HepG2 (cell line): ENCODE results near the gene GMEB1. TPM values are rescaled to one million over a fixed set of nuclear protein-coding genes. Genes with fewer than 3 reads are reported as not detected.

Experiments
- ATAC-seq: fragments of 200-7000 bp; cut with Tn5 transposase; 3 replicates; pipeline ENCODE4 v1.9.1; 2020; ENCODE audit warnings: mild to moderate bottlenecking, moderate library complexity
- BruUV-seq: library from RNA; stranded (reverse); fragments of 400-500 nt; replicated peaks from 2 replicates; lab custom pipeline; 2021; lab: Mats Ljungman, UMichigan
- CTCF ChIA-PET: fragments of 300-600 bp; formaldehyde crosslinking; extraction: SDS; loops from one replicate; lab custom pipeline; 2021; ENCODE audit warnings: low total read pairs, inconsistent platforms, low intra/inter-chr PET ratio; lab: Yijun Ruan, JAX
- POLR2A ChIA-PET: fragments of 350-600 bp; sonication (Branson Sonifier 250); formaldehyde crosslinking; loops from one replicate; lab custom pipeline; 2020; ENCODE audit warnings: antibody characterized with exemption, inconsistent platforms; lab: Yijun Ruan, JAX
- DNase-seq: peaks from one replicate; pipeline ENCODE4 v3.0.0-alpha.2; 2015; ENCODE audit warnings: low spot score
- FAIRE-seq: peaks from 3 replicates; lab custom pipeline; 2011; peaks lifted over from hg19 to GRCh38; lab: Jason Lieb, UNC
- H2AFZ ChIP-seq: one replicate; pipeline ENCODE4 v1.6.1; 2011; ENCODE audit warnings: low read length, inconsistent platforms
- H3K27ac ChIP-seq: fragments of 300-600 bp; 3 replicates; pipeline ENCODE4 v1.8.0; 2011; ENCODE audit warnings: mixed run types, mild to moderate bottlenecking, mixed read lengths, low read length, inconsistent platforms; ENCODE audit not compliant: insufficient read depth; ENCODE audit errors: extremely low read length
- H3K27me3 ChIP-seq, 2 experiments: fragments of 200-600 bp in 1 of 2; 2 replicates in 1 of 2; 3 replicates in 1 of 2; pipeline versions ENCODE4 v1.6.0 to v1.8.0; 2011; ENCODE audit warnings: low read length in 2 of 2, mild to moderate bottlenecking in 2 of 2, moderate library complexity in 2 of 2, inconsistent platforms in 1 of 2; ENCODE audit not compliant: insufficient read depth in 2 of 2, control insufficient read depth in 1 of 2
- H3K36me3 ChIP-seq, 2 experiments: fragments of 200-600 bp in 1 of 2; replicated peaks in 1 of 2; 2 replicates in 1 of 2; 3 replicates in 1 of 2; pipeline versions ENCODE4 v1.5.1 to v1.8.0; 2011; ENCODE audit warnings: low read length in 2 of 2, inconsistent platforms in 1 of 2; ENCODE audit not compliant: insufficient read depth in 2 of 2, control insufficient read depth in 1 of 2
- H3K4me1 ChIP-seq: 2 replicates; pipeline ENCODE4 v1.5.1; 2012; ENCODE audit warnings: low read length, inconsistent platforms; ENCODE audit not compliant: insufficient read depth
- H3K4me2 ChIP-seq: 2 replicates; pipeline ENCODE4 v1.6.0; 2011; ENCODE audit warnings: low read depth, low read length, inconsistent platforms
- H3K4me3 ChIP-seq, 3 experiments: fragments of 200-600 bp in 1 of 3; sonication (generic), shearing (Covaris generic) in 1 of 3; replicated peaks in 1 of 3; 2 replicates each; pipeline ENCODE4 v1.5.1; 2011 to 2016; ENCODE audit warnings: low read length in 3 of 3, inconsistent platforms in 2 of 3, low read depth in 2 of 3, mild to moderate bottlenecking in 2 of 3, control low read depth in 1 of 3, mixed read lengths in 1 of 3; ENCODE audit not compliant: insufficient read depth in 1 of 3
- H3K79me2 ChIP-seq: one replicate; pipeline ENCODE4 v1.6.1; 2011; ENCODE audit warnings: low read length, inconsistent platforms; ENCODE audit not compliant: insufficient read depth
- H3K9ac ChIP-seq: 2 replicates; pipeline ENCODE4 v1.6.0; 2011; ENCODE audit warnings: mild to moderate bottlenecking, low read depth, low read length, inconsistent platforms; ENCODE audit not compliant: insufficient read depth
- H3K9me3 ChIP-seq: 2 replicates; pipeline ENCODE4 v1.5.1; 2012; ENCODE audit warnings: mild to moderate bottlenecking, low read length
- H4K20me1 ChIP-seq: 2 replicates; pipeline ENCODE4 v1.6.0; 2011; ENCODE audit warnings: inconsistent platforms, mild to moderate bottlenecking, low read length, moderate library complexity; ENCODE audit not compliant: insufficient read depth
- KLF13 ChIP-seq: sonication (generic); formaldehyde crosslinking; IDR thresholded peaks from 2 replicates; pipeline ENCODE4 v1.4.0; 2020; ENCODE audit warnings: mild to moderate bottlenecking, missing genetic modification reagents
- MAFF ChIP-seq: IDR thresholded peaks from 2 replicates; pipeline ENCODE4 v1.6.1; 2011; ENCODE audit warnings: low read depth, low read length, improper control_type of control experiment
- MAFK ChIP-seq, 2 experiments: IDR thresholded peaks in 1 of 2; conservative IDR thresholded peaks in 1 of 2; 2 replicates each; pipeline ENCODE4 v1.6.1; 2011; ENCODE audit warnings: improper control_type of control experiment in 2 of 2, low read length in 2 of 2
- PBX3 ChIP-seq: sonication (generic); formaldehyde crosslinking; IDR thresholded peaks from 2 replicates; pipeline ENCODE4 v1.8.1; 2023; ENCODE audit warnings: missing genetic modification reagents, inconsistent platforms, borderline replicate concordance
- RBFOX2 ChIP-seq: fragments of 200-400 bp; formaldehyde crosslinking; IDR thresholded peaks from 2 replicates; pipeline ENCODE4 v1.6.1; 2017; ENCODE audit warnings: low read depth, mild to moderate bottlenecking, low read length
- RBM22 ChIP-seq: fragments of 200-400 bp; formaldehyde crosslinking; optimal IDR thresholded peaks from 2 replicates; pipeline ENCODE3; 2017; ENCODE audit warnings: mild to moderate bottlenecking, low read length, moderate library complexity
- WGBS: methylation state at CpG from one replicate; pipeline ENCODE4 v1.1.6; 2017; ENCODE audit warnings: low lambda C conversion rate; 5-methylcytosine and 5-hydroxymethylcytosine counted together
- in situ Hi-C: cut with HindIII; loops from 2 replicates; pipeline ENCODE4 v1.10.0; 2017; ENCODE audit warnings: low pct_unique_long_range_greater_than_20kb; ENCODE audit not compliant: extremely low pct_ligation_motif_present
- intact Hi-C: fragments of 100-400 bp; cut with micrococcal nuclease; formaldehyde crosslinking; loops from one replicate; pipeline ENCODE4 v1.10.0; 2022; ENCODE audit not compliant: unreplicated experiment
- polyA plus RNA-seq, 8 experiments: library from polyadenylated mRNA; depleted of rRNA in 3 of 8; stranded (reverse) in 7 of 8; unstranded in 1 of 8; fragments of >200 nt; fragmentation: Illumina TruSeq in 4 of 8; extraction: Trizol in 4 of 8; gene quantifications; 2 replicates each; pipeline versions ENCODE4 v1.2.1 to v1.2.3, GENCODE V29; 2011 to 2016; ENCODE audit warnings: low read depth in 4 of 8, missing spikeins in 1 of 8, mixed read lengths in 1 of 8; ENCODE audit not compliant: insufficient read depth in 1 of 8
- total RNA-seq, 5 experiments: library from RNA; depleted of rRNA; stranded (reverse); fragments of >200 nt; fragmentation: Illumina TruSeq; extraction: Trizol; gene quantifications; 2 replicates each; pipeline ENCODE4 v1.2.3, GENCODE V29; 2016; ENCODE audit warnings: low read depth in 1 of 5

Gene GMEB1
- total and polyA plus RNA-seq, 2 of the 13 experiments (the other 11 are each of a cell fraction or from before 2014, with no cell fraction given) = 3.0 to 6.0 TPM

- ATAC-seq (no peak), DNase-seq (no peak)
- Histone ChIP-seq H3K9ac (no peak overlapping the region), H3K27ac (no peak overlapping the region), H3K79me2 (peaks cover 91% of the 10 kb centered on the region), H3K4me1 (peaks cover 34% of the 10 kb centered on the region), H3K4me2 (no peak overlapping the region)
- intact Hi-C loops = loop anchor here (5.0 kb wide), 1 partner anchor 116 kb away; the partner anchor contains the start of gene TAF12
- BruUV-seq = no TSS peak
- TF ChIP-seq PBX3 (CRISPR knock-in tag) (no peak), RBM22 (peak; percentile 67)
- TF ChIP-seq, all 625 proteins: peak for 1
- H3K9me3 ChIP-seq = no peaks in the 10 kb centered on the region
- H3K4me3 ChIP-seq = no peak overlapping the region
- WGBS = 92% methylated on average over 4 of the region's 4 CpGs
- H2AFZ ChIP-seq = no peak overlapping the region
- peaks cover 13 to 42% of the 10 kb centered on the region in 2 experiments for H3K36me3 ChIP-seq
- FAIRE-seq = no peak
- CTCF ChIA-PET = no interaction called here
- in situ Hi-C loops = no loop called here
- H4K20me1 ChIP-seq = peaks cover 73% of the 10 kb centered on the region
- POLR2A ChIA-PET = no interaction called here
- no peaks in the 10 kb centered on the region for H3K27me3 ChIP-seq
Measured at GRCh38 chr1:28758420-28758819, 89.8 kb downstream of the GMEB1 start.

DNA sequence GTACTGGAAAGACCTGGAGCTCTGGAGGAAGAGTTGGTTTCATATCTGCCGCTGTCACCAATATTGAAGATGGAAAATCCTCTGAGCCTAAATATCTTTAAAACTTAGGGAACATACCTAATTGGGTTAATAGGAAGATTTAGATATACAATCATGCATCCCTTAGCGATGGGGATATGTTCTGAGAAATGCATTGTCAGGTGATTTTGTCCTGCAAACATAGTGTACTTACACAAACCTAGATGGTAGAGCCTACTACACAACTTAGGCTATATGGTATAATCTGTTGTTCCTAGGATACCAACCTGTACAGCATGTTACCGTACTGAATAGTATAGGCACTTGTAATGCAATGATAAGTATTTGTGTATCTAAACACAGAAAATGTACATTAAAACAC, 90.7 kb downstream of the GMEB1 start:
- Histone ChIP-seq H3K4me1 (peaks cover 26% of the 10 kb centered on the region), H2AFZ (no peak overlapping the region), H3K27me3 (no peaks in the 10 kb centered on the region), H3K4me2 (no peak overlapping the region), H3K36me3 (peaks cover 11 to 38% of the 10 kb centered on the region in 2 experiments), H4K20me1 (peaks cover 64% of the 10 kb centered on the region), H3K9me3 (no peaks in the 10 kb centered on the region), H3K27ac (no peak overlapping the region), H3K9ac (no peak overlapping the region), H3K79me2 (peaks cover 84% of the 10 kb centered on the region), H3K4me3 (no peak overlapping the region)
- POLR2A ChIA-PET = interaction anchor here (1.6 kb wide), 1 partner anchor 23 kb away, joined by 3 read pairs; the partner anchor contains the start of gene YTHDF2
- TF ChIP-seq MAFK (conservative IDR thresholded peaks at IDR 0.05 in 1 of 2, IDR thresholded peaks at IDR 0.05 in 1 of 2; ENCODE audit: low read length in 2 of 2) (peak; percentile 40 to 57; a peak in 3 of 4 replicates), RBFOX2 (0 out of 2 replicates have a peak, but pooled peaks have one; percentile 22), MAFF (0 out of 2 replicates have a peak, but pooled peaks have one; percentile 31), KLF13 (CRISPR knock-in tag) (no peak)
- no TSS peak for BruUV-seq
- intact Hi-C loops = loop anchor here (5.0 kb wide), 1 partner anchor 117 kb away; the partner anchor contains the start of gene TAF12
- FAIRE-seq = no peak
- no peak for ATAC-seq
- CTCF ChIA-PET = no interaction called here
- in situ Hi-C loops = no loop called here
- 94% methylated on average over 3 of the region's 3 CpGs for WGBS
- no peak for DNase-seq
